Peyer's patch (tissue), 4 donors: ENCODE results near the gene TOX3. TPM values are rescaled to one million over a fixed set of nuclear protein-coding genes. Genes with fewer than 3 reads are reported as not detected.

Source experiments
- DNase-seq, 3 donors: peaks; one replicate each; pipeline ENCODE4 v3.0.0-alpha.2; 2017 to 2019
- H3K27ac ChIP-seq, 4 donors: fragments of 200-600 bp; sonication (generic); one replicate each; pipeline ENCODE4 v1.5.1; 2016 to 2019
- H3K27me3 ChIP-seq, 2 donors: fragments of 200-600 bp; sonication (generic); one replicate each; pipeline ENCODE4 v1.5.1; 2019
- H3K36me3 ChIP-seq, 3 donors: fragments of 200-600 bp; sonication (generic); one replicate each; pipeline ENCODE4 v1.5.1; 2016 to 2019
- H3K4me1 ChIP-seq, 4 donors: fragments of 200-600 bp; sonication (generic); one replicate each; pipeline ENCODE4 v1.5.1; 2016 to 2019
- H3K4me3 ChIP-seq, 4 donors: fragments of 200-600 bp; sonication (generic); 1 replicate in 3 of 4; 2 replicates in 1 of 4; pipeline ENCODE4 v1.5.1; 2016 to 2019; ENCODE audit warnings: mild to moderate bottlenecking in 1 of 4
- H3K9me3 ChIP-seq, 4 donors: fragments of 200-600 bp; sonication (generic); one replicate each; pipeline ENCODE4 v1.5.1; 2016 to 2019; ENCODE audit warnings: mild to moderate bottlenecking in 1 of 4
- POLR2A ChIP-seq, 2 donors: fragments of 450-650 bp; IDR thresholded peaks; one replicate each; pipeline ENCODE4 v1.5.1; 2017; ENCODE audit warnings: antibody characterized with exemption in 2 of 2, mild to moderate bottlenecking in 2 of 2, moderate library complexity in 2 of 2
- total RNA-seq, 4 donors: library from RNA; depleted of rRNA; stranded (reverse); fragments of >200 nt; gene quantifications; one replicate each; pipeline ENCODE4 v1.1.0, GENCODE V29; 2016
- TF ChIP-seq, protein P1 (sequence below), 6 experiments: fragments of 450-650 bp in 4 of 6; fragments of 200-600 bp in 2 of 6; sonication (generic) in 1 of 6; IDR thresholded peaks; one replicate each; pipeline ENCODE4 v1.5.1; 2017 to 2019; ENCODE audit warnings: antibody characterized with exemption in 6 of 6, mild to moderate bottlenecking in 3 of 6, moderate library complexity in 1 of 6

Gene TOX3
- total RNA-seq, 4 donors from 2014 or later: 5.0 to 24.5 (median 18.6) TPM

DNA sequence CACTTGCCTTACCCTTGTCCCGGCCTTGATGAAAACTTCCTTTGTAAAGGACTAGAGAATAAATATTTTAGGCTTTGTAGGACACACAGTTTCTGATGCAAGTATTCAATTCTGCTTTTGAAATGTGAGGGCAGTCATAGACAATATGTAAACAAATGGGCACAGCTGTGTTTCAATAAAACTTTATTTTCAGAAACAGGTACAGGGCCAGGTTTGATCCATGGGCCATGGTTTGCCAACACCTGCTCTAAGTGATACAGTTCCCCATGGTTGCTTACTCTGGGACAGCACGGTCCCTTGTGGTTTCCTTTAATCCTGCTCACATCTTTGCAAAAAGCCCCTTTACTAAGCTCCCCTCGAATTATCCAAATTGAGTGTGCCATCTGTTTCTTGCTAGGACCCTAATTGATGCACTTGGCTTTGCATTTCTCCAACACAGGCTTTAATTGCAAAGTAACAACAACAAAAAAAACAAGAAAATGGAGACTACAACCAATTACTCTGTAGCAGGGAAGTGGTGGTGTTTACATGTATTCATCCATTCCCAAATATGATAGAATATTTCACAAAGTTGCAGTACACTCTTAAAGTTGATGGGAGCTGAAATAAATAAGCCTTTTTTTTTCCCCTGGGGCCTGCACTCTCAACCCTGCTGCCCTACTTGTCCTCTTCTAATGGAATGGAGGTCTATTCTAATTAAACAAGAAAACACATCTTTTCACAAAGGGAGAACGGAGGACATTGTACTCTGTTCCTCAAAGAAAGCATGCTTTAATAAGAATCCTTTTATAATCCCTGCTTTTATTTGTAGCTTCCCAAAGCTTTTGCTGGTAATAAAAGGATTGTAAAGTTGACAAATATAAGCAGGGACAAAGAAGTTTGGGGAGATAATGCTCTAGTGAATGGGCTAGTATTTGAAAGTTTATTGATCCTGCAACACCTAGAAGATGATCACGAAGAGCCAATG, 37.7 kb upstream of the TOX3 start:
- TF ChIP-seq, protein P1, sequence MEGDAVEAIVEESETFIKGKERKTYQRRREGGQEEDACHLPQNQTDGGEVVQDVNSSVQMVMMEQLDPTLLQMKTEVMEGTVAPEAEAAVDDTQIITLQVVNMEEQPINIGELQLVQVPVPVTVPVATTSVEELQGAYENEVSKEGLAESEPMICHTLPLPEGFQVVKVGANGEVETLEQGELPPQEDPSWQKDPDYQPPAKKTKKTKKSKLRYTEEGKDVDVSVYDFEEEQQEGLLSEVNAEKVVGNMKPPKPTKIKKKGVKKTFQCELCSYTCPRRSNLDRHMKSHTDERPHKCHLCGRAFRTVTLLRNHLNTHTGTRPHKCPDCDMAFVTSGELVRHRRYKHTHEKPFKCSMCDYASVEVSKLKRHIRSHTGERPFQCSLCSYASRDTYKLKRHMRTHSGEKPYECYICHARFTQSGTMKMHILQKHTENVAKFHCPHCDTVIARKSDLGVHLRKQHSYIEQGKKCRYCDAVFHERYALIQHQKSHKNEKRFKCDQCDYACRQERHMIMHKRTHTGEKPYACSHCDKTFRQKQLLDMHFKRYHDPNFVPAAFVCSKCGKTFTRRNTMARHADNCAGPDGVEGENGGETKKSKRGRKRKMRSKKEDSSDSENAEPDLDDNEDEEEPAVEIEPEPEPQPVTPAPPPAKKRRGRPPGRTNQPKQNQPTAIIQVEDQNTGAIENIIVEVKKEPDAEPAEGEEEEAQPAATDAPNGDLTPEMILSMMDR (IDR thresholded peaks at IDR 0.05): no peak
- no peak for TF ChIP-seq POLR2A (IDR thresholded peaks at IDR 0.05)
- DNase-seq: no peak

DNA sequence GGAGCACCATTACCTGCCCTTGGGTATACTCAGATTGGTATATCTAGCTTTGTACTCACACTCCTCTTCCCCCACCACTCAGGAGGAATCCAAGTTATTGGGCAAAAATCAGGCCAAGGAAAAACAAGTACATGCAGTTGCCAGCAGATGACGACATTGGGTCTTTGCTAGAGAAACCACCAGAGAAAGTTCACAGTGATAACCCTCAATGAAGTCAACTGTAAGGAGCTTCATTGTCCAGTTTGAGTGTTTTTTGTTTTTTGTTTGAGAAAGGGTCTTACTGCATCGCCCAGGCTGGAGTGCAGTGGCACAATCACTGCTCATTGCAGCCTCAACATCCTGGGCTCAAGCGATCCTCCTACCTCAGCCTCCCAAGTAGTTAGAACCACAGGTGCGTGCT, 34.6 kb upstream of the TOX3 start:
- H3K36me3 ChIP-seq: no peaks in the 10 kb centered on the region
- no peak overlapping the region for H3K4me3 ChIP-seq
- no peaks in the 10 kb centered on the region for H3K27me3 ChIP-seq
- H3K27ac ChIP-seq: no peak overlapping the region
- no peaks in the 10 kb centered on the region for H3K4me1 ChIP-seq
- DNase-seq: no peak
- H3K9me3 ChIP-seq: no peaks in the 10 kb centered on the region
- no peak for TF ChIP-seq POLR2A (IDR thresholded peaks at IDR 0.05)
- TF ChIP-seq, protein P1 (IDR thresholded peaks at IDR 0.05): peak in 3 of 6 experiments; percentile 41 to 56 (median 48)

More for the DNA sequence above, 37.7 kb upstream of the TOX3 start:
- Histone ChIP-seq H3K36me3 (no peaks in the 10 kb centered on the region), H3K4me3 (no peak overlapping the region), H3K4me1 (no peaks in the 10 kb centered on the region), H3K27ac (no peak overlapping the region), H3K27me3 (no peaks in the 10 kb centered on the region), H3K9me3 (no peaks in the 10 kb centered on the region)

DNA sequence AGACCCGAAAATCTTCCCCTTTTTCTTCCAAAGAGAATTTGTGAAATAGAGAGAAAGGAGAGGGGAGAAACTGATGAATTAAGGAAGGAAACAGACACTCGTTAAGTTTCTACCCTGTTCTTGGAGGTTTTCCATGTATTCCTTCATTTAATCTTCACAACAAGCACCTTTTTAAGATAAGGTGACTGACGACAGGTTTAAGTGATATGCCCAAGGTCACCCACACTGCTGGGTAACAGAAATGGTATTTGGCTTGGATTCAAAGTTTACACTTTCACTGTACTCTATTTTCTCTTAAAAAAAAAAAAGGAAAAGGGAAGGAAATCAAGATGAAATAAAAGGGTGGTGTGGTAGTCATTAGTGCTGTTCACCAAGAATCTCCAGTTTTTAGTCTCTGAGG, 33.5 kb upstream of the TOX3 start:
- H3K36me3 ChIP-seq: no peaks in the 10 kb centered on the region
- no peak overlapping the region for H3K4me3 ChIP-seq
- no peaks in the 10 kb centered on the region for H3K4me1 ChIP-seq
- TF ChIP-seq, protein P1 (IDR thresholded peaks at IDR 0.05): no peak
- TF ChIP-seq POLR2A (IDR thresholded peaks at IDR 0.05): no peak
- H3K9me3 ChIP-seq: no peaks in the 10 kb centered on the region
- H3K27ac ChIP-seq: no peak overlapping the region
- H3K27me3 ChIP-seq: no peaks in the 10 kb centered on the region
- no peak for DNase-seq

DNA sequence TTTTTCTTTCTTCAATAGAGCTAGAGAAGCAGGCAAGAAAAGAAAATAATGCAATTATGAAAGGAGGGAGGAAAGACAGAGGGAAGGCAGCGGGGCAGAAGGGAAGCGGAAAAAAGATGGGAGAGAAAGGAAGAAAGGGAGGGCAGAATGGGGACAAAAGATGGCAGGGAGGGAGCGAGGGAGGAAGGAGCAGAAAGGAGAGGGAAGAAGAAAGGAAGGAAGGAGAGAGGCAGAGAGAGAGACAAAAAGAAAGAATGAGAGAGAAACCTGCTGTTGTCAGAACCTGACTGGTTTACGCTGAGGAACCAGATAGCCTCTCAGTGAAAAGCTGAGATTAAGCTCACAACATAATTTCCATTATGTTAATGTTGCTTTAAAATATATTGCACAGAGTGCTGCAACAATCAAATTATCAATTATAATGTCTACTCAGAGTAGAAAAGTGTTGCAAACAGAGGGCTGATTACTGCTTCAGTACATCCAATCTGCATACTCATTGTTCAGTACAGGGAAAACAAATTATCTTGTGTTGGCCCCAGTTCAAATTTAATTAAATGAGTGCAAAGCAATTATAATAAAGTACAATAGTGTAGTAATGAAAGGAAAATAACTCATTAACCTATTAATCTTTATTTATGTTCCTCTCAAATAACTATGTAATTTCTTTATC, 32.0 kb upstream of the TOX3 start:
- TF ChIP-seq, protein P1 (IDR thresholded peaks at IDR 0.05): no peak
- TF ChIP-seq POLR2A (IDR thresholded peaks at IDR 0.05): no peak
- H3K36me3 ChIP-seq: no peaks in the 10 kb centered on the region
- H3K27me3 ChIP-seq: no peaks in the 10 kb centered on the region
- H3K27ac ChIP-seq: peak overlapping the region in 2 of 4 donors; percentile 14 to 33
- no peak overlapping the region for H3K4me3 ChIP-seq
- no peak for DNase-seq
- no peaks in the 10 kb centered on the region for H3K4me1 ChIP-seq
- H3K9me3 ChIP-seq: no peaks in the 10 kb centered on the region

DNA sequence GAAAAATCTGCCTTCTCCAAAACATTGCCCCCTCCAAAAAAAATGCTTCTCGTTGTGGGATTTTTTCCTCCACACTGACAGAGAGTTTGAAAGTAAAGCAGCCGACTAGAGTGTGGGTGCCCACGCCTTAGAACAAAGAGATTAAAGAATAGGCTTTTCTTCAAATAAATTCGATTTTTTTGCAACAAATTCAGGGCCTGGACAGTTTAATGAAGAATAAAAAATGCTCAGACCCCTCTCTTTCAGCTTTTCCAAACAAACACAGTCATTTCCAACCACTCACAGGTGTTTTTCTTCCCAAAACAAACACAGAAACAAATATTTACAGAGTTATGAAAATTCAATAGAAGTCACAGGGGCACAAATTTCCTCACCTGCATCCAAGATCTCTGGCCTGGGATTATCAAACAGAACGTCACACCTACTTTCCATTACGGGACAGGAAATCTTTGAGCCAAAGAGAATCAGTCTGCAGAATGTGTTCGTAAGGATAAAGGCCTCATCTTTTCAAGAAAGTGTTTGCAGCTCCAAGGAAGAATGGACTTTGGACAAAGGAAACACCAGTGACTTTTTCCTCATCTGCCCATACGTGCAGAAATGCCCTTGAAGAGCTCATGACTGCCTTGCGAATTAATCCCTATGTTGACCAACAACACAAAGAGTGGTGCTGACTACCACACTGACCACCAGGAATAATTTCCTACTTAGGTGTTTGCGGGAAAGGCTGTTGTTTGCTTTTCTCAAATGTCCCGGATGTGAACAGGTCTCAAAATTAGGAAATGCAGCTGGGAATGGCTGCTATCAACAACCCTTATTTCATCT, 31.3 kb upstream of the TOX3 start:
- Histone ChIP-seq H3K27ac (peak overlapping the region in 2 of 4 donors; percentile 14 to 33), H3K4me3 (peak overlapping the region in 1 of 4 donors; percentile 4), H3K27me3 (no peaks in the 10 kb centered on the region), H3K36me3 (no peaks in the 10 kb centered on the region), H3K4me1 (peaks cover 0 to 3% (median 0%) of the 10 kb centered on the region in 4 donors), H3K9me3 (no peaks in the 10 kb centered on the region)
- DNase-seq: no peak
- TF ChIP-seq, protein P1 (IDR thresholded peaks at IDR 0.05): no peak
- TF ChIP-seq POLR2A (IDR thresholded peaks at IDR 0.05): no peak
